GM19351 (cell line): ENCODE measurements around the gene ERN2.
"Not testable (repeated sequence)": the region's sequence is repeated elsewhere in the genome, so short reads cannot be mapped to it uniquely, and the experiment has no call there.

Experiments
- ATAC-seq: cut with Tn5 transposase; IDR thresholded peaks from one replicate; pipeline ENCODE4 v1.9.1; 2021; ENCODE audit warnings: mild to moderate bottlenecking, moderate library complexity; ENCODE audit not compliant: unreplicated experiment

The ERN2 gene

GRCh38 chr16:23712976-23713375 lies at the start of gene ERN2:
Gene ERN2 (minus strand): TSS chr16:23713222. CDS start chr16:23713187, 35 bp downstream.
- no peak for ATAC-seq

GRCh38 chr16:23757937-23758619 lies 45.1 kb upstream of the ERN2 start:
- no peak for ATAC-seq

GRCh38 chr16:23757116-23757515 lies 44.1 kb upstream of the ERN2 start:
- ATAC-seq = no peak

GRCh38 chr16:23755484-23755809 lies 42.4 kb upstream of the ERN2 start:
- no peak for ATAC-seq

- no peak for ATAC-seq
Measured at GRCh38 chr16:23754594-23755483, 41.8 kb upstream of the ERN2 start, which contains the start of gene CHP2. Gene CHP2 (plus strand): TSS chr16:23755026. CDS start chr16:23755050, 24 bp downstream.

- ATAC-seq = no peak
Measured at GRCh38 chr16:23753908-23754593, 41.0 kb upstream of the ERN2 start.

- ATAC-seq = not testable (repeated sequence)
Measured at GRCh38 chr16:23751053-23751452, 38.0 kb upstream of the ERN2 start.

- no peak for ATAC-seq
Measured at GRCh38 chr16:23748630-23749029, 35.6 kb upstream of the ERN2 start.

- no peak for ATAC-seq
Measured at GRCh38 chr16:23745263-23745662, 32.2 kb upstream of the ERN2 start.

- ATAC-seq = no peak
Measured at GRCh38 chr16:23742766-23743165, 29.7 kb upstream of the ERN2 start.

GRCh38 chr16:23741675-23742303 lies 28.8 kb upstream of the ERN2 start:
- no peak for ATAC-seq

- ATAC-seq = no peak
Measured at GRCh38 chr16:23739516-23739915, 26.5 kb upstream of the ERN2 start.

- not testable (repeated sequence) for ATAC-seq
Measured at GRCh38 chr16:23737423-23738028, 24.5 kb upstream of the ERN2 start.

GRCh38 chr16:23734176-23734893 lies 21.3 kb upstream of the ERN2 start:
- ATAC-seq = no peak

- ATAC-seq = no peak
Measured at GRCh38 chr16:23729503-23730424, 16.7 kb upstream of the ERN2 start.

GRCh38 chr16:23728112-23728477 lies 15.1 kb upstream of the ERN2 start:
- no peak for ATAC-seq

GRCh38 chr16:23726710-23727109 lies 13.7 kb upstream of the ERN2 start:
- no peak for ATAC-seq

GRCh38 chr16:23724785-23725131 lies 11.7 kb upstream of the ERN2 start:
- ATAC-seq = no peak

GRCh38 chr16:23724096-23724784 lies 11.2 kb upstream of the ERN2 start:
- ATAC-seq = no peak
